ENCODE results near the gene B9D1. TPM values are rescaled to one million over a fixed set of nuclear protein-coding genes. Genes with fewer than 3 reads are reported as not detected.

Gene B9D1
- total RNA-seq, 6 experiments from 2014 or later: 18.0 to 28.9 (median 24.5) TPM

GRCh38 chr17:19348081-19348650 lies 14.4 kb downstream of the B9D1 start:
- Mint-ChIP-seq H3K4me3 (no peak overlapping the region), H3K27ac (peak overlapping the region; percentile 92; the same call in 1 of the 2 replicates), H3K27me3 (ENCODE audit: insufficient read depth) (peaks cover 2% of the 10 kb centered on the region; the same call in 1 of the 2 replicates), H3K36me3 (ENCODE audit: low read depth) (no peaks in the 10 kb centered on the region), H3K9me3 (no peaks in the 10 kb centered on the region), H3K4me1 (ENCODE audit: low read depth) (peaks cover 26% of the 10 kb centered on the region)
- TF ChIP-seq, protein P1, sequence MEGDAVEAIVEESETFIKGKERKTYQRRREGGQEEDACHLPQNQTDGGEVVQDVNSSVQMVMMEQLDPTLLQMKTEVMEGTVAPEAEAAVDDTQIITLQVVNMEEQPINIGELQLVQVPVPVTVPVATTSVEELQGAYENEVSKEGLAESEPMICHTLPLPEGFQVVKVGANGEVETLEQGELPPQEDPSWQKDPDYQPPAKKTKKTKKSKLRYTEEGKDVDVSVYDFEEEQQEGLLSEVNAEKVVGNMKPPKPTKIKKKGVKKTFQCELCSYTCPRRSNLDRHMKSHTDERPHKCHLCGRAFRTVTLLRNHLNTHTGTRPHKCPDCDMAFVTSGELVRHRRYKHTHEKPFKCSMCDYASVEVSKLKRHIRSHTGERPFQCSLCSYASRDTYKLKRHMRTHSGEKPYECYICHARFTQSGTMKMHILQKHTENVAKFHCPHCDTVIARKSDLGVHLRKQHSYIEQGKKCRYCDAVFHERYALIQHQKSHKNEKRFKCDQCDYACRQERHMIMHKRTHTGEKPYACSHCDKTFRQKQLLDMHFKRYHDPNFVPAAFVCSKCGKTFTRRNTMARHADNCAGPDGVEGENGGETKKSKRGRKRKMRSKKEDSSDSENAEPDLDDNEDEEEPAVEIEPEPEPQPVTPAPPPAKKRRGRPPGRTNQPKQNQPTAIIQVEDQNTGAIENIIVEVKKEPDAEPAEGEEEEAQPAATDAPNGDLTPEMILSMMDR (IDR thresholded peaks at IDR 0.05): no peak
- DNase-seq: no peak

DNA sequence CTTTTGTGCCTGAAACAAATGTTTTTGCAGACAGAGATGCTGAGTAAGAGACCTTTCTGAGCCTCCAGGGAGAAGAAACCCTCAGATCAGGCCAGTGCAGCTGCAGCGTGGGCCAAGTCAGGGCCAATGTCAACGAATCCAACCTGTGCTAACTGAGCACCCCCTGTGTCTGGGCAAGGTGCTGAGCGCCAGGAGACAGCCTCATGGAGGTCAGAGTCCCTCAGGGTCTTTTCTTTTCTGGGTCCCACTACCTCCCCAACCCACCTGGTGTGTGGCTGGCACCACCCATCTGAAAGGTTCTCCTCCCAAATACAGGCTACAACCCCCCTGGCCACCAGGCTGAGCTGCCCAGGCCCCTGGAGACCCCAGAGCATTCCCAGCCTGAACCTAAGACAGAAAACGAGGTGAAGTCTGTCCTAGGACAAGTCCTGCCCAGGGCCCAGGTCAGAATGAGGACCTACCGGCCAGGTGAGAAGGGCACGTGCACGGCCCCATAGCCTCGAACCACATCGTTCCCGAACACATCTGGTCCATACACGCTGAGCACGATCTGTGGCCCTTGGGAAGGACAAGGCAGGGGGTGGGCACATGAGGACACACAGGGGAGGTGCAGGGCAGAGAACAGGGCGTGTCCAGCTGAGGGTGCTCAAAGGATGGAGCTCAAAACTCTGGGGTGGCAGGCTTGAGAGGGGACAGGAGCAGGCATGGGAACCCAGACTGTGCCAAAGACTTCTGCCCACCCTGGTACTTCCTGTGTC lies 15.0 kb downstream of the B9D1 start:
- no peak for DNase-seq
- Mint-ChIP-seq H3K4me3 (peak overlapping the region; percentile 54), H3K27me3 (ENCODE audit: insufficient read depth) (peaks cover 2% of the 10 kb centered on the region; the same call in 1 of the 2 replicates), H3K27ac (peak overlapping the region; percentile 92), H3K4me1 (ENCODE audit: low read depth) (peaks cover 26% of the 10 kb centered on the region), H3K9me3 (no peaks in the 10 kb centered on the region), H3K36me3 (ENCODE audit: low read depth) (no peaks in the 10 kb centered on the region)
- TF ChIP-seq, protein P1 (IDR thresholded peaks at IDR 0.05): no peak

DNA sequence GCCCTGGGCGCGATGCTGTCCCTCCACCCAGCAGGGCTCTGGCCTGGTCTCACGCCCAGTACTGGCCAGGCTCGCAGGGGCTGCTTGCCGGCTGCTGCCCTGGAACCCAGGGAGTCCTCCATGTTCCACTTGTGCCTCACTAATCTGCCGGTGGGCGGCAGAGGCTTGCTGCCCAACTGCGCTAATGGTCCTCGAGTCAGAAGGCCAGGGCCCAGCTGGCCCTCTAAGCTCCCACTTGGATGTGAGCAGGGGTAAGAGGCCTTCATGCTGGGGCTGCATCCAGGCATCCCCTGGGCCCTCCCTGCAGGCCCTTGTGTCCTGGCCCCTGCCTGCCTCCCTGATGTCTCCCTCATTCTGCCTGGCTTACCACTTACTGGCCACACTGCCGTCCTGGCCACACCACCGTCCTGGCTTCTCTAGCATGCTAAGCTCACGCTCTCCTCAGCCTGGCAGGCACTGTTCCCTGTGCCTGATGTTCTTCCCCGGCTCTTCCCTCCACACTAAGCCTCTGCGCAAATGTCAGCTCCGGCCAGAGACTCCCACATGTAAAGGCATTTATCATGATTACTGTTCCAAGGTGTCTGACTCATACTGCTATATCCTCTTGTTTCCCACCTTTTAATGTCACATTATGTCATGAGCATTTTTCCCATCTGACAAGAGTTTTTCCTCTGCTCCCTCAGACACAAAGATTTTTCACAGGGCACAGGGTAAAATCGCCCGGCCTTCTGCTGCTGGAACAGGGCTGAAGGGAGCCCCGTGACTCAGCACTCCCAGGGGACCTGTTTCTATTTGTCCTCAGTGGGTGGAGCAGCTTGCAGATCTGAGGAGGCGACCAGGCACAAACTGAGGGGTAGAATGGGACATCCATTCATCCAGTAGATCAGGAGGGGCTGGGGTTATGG lies 15.9 kb downstream of the B9D1 start:
- Mint-ChIP-seq H3K4me3 (peak overlapping the region; percentile 54), H3K27ac (peak overlapping the region; percentile 92), H3K36me3 (ENCODE audit: low read depth) (no peaks in the 10 kb centered on the region), H3K9me3 (no peaks in the 10 kb centered on the region), H3K27me3 (ENCODE audit: insufficient read depth) (peaks cover 2% of the 10 kb centered on the region; the same call in 1 of the 2 replicates), H3K4me1 (ENCODE audit: low read depth) (peaks cover 34% of the 10 kb centered on the region)
- TF ChIP-seq, protein P1 (IDR thresholded peaks at IDR 0.05): no peak
- DNase-seq: peak; percentile 81

- Mint-ChIP-seq H3K27me3 (ENCODE audit: insufficient read depth) (peaks cover 2% of the 10 kb centered on the region; the same call in 1 of the 2 replicates), H3K9me3 (no peaks in the 10 kb centered on the region), H3K36me3 (ENCODE audit: low read depth) (no peaks in the 10 kb centered on the region), H3K4me3 (no peak overlapping the region), H3K27ac (peak overlapping the region; percentile 92; the same call in 1 of the 2 replicates), H3K4me1 (ENCODE audit: low read depth) (peaks cover 41% of the 10 kb centered on the region)
- DNase-seq: no peak
- TF ChIP-seq, protein P1 (IDR thresholded peaks at IDR 0.05): no peak
Measured at GRCh38 chr17:19345486-19346350, 16.8 kb downstream of the B9D1 start.

Data from HFFc6 (cell line).